ENCODE measurements around the gene PRKG1. TPM values are rescaled to one million over a fixed set of nuclear protein-coding genes. Genes with fewer than 3 reads are reported as not detected.

Gene PRKG1
- polyA plus RNA-seq, 1 donor = 12.0 TPM

- H3K27ac ChIP-seq (ENCODE audit: low read length) = no peak overlapping the region
- no peaks in the 10 kb centered on the region for H3K27me3 ChIP-seq (ENCODE audit: control insufficient read depth, insufficient read depth, low read length)
- no peak overlapping the region for H3K4me3 ChIP-seq (ENCODE audit: low read length)
- no peaks in the 10 kb centered on the region for H3K36me3 ChIP-seq (ENCODE audit: control insufficient read depth, insufficient read depth, low read length)
- DNase-seq = no peak
- no peaks in the 10 kb centered on the region for H3K9me3 ChIP-seq (ENCODE audit: control insufficient read depth, low read depth, low read length)
- WGBS (ENCODE audit: insufficient coverage, low lambda C conversion rate) = 100% methylated on average over 1 of the region's 1 CpG
- H3K4me1 ChIP-seq (ENCODE audit: control insufficient read depth, insufficient read depth, low read length) = no peaks in the 10 kb centered on the region
Observed at GRCh38 chr10:51786684-51787035, 712.4 kb downstream of the PRKG1 start.

DNA sequence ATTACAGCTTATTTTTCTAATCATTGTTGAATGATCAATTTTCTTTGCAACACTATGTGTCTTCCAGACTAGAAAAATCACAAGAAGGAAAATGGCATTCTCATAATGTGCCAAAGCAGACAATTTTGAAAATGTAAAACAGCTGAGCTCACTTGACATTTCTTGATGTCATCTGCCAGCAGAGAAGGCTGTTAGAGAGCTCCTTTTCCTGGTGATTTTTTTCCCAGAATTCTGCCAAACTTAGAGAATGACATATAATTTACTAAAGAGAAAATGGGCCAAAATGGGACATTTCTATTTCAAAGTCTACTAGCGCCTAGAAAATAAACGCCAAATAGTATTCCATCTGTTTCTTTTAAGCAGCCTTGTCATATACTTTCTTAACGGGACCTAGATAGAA is 714.0 kb downstream of the PRKG1 start:
- peaks cover 5% of the 10 kb centered on the region for H3K9me3 ChIP-seq (ENCODE audit: control insufficient read depth, low read depth, low read length)
- no peaks in the 10 kb centered on the region for H3K27me3 ChIP-seq (ENCODE audit: control insufficient read depth, insufficient read depth, low read length)
- H3K4me1 ChIP-seq (ENCODE audit: control insufficient read depth, insufficient read depth, low read length) = no peaks in the 10 kb centered on the region
- H3K36me3 ChIP-seq (ENCODE audit: control insufficient read depth, insufficient read depth, low read length) = no peaks in the 10 kb centered on the region
- DNase-seq = no peak
- no peak overlapping the region for H3K27ac ChIP-seq (ENCODE audit: low read length)
- WGBS (ENCODE audit: insufficient coverage, low lambda C conversion rate) = 79% methylated on average over 2 of the region's 3 CpGs
- H3K4me3 ChIP-seq (ENCODE audit: low read length) = no peak overlapping the region

DNA sequence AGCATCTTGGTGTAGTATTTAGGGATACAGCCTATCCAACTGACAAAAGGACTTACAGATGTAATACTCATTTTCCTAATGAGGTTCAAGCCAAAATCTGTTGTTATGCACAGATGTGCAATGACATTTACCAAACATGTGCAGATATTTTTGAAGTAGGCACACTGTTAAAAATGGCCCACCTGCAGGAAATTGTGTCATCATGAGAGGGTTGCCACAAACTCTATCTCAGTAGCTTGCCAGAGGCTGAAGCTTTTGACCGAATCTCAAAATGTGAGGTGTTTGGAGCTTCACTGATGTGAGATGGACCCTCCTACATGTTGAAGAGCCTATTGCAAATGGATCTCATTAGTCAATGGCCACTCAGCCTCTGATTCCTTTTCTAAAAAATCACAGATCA is 714.8 kb downstream of the PRKG1 start:
- WGBS (ENCODE audit: insufficient coverage, low lambda C conversion rate) = no CpG with 5 or more reads among the region's 1 CpG
- H3K4me3 ChIP-seq (ENCODE audit: low read length) = no peak overlapping the region
- H3K27ac ChIP-seq (ENCODE audit: low read length) = no peak overlapping the region
- H3K27me3 ChIP-seq (ENCODE audit: control insufficient read depth, insufficient read depth, low read length) = no peaks in the 10 kb centered on the region
- no peak for DNase-seq
- no peaks in the 10 kb centered on the region for H3K4me1 ChIP-seq (ENCODE audit: control insufficient read depth, insufficient read depth, low read length)
- no peaks in the 10 kb centered on the region for H3K36me3 ChIP-seq (ENCODE audit: control insufficient read depth, insufficient read depth, low read length)
- H3K9me3 ChIP-seq (ENCODE audit: control insufficient read depth, low read depth, low read length) = peaks cover 12% of the 10 kb centered on the region

DNA sequence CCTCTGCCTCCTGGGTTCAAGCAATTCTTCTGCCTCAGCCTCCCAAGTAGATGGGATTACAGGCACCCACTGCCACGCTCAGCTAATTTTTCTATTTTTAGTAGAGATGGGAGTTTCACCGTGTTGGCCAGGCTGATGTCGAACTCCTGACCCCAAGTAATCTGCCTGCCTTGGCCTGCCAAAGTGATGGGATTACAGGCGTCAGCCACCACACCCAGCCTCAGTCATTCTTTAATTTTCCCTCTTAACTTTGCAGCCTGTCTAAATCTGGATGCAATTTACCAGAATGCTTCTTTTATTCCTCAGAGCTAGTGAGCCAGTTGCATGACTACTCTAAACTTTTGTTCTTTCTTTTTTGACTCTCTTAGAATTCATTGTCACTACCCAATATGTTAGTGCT is 715.6 kb downstream of the PRKG1 start:
- no peaks in the 10 kb centered on the region for H3K36me3 ChIP-seq (ENCODE audit: control insufficient read depth, insufficient read depth, low read length)
- H3K4me3 ChIP-seq (ENCODE audit: low read length) = no peak overlapping the region
- no peaks in the 10 kb centered on the region for H3K27me3 ChIP-seq (ENCODE audit: control insufficient read depth, insufficient read depth, low read length)
- no CpG with 5 or more reads among the region's 4 CpGs for WGBS (ENCODE audit: insufficient coverage, low lambda C conversion rate)
- no peak overlapping the region for H3K27ac ChIP-seq (ENCODE audit: low read length)
- peaks cover 12% of the 10 kb centered on the region for H3K9me3 ChIP-seq (ENCODE audit: control insufficient read depth, low read depth, low read length)
- no peak for DNase-seq
- no peaks in the 10 kb centered on the region for H3K4me1 ChIP-seq (ENCODE audit: control insufficient read depth, insufficient read depth, low read length)

DNA sequence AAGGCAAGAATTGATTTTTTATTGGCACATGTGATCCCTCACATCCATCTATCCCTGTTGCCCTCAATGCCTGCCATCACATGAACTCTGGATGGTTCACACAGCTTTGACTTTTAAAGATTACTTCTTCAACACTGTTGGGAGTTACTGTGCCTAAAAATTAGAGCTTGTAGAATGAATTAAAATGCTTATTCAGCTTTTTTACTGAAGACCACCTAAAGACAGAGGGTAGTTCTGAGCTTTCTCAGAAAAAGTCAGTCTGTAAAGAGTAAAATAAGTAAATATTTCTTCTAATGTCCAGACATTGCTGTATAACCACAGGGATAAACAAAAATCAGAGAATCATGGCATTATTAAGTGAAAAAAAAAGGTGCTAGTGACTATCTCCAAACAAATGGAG is 718.4 kb downstream of the PRKG1 start:
- Histone ChIP-seq H3K27me3 (ENCODE audit: control insufficient read depth, insufficient read depth, low read length) (no peaks in the 10 kb centered on the region), H3K4me1 (ENCODE audit: control insufficient read depth, insufficient read depth, low read length) (no peaks in the 10 kb centered on the region), H3K36me3 (ENCODE audit: control insufficient read depth, insufficient read depth, low read length) (no peaks in the 10 kb centered on the region), H3K4me3 (ENCODE audit: low read length) (no peak overlapping the region), H3K27ac (ENCODE audit: low read length) (no peak overlapping the region), H3K9me3 (ENCODE audit: control insufficient read depth, low read depth, low read length) (peaks cover 12% of the 10 kb centered on the region)
- no peak for DNase-seq

GRCh38 chr10:51800121-51800520 is 725.8 kb downstream of the PRKG1 start:
- no peak overlapping the region for H3K4me3 ChIP-seq (ENCODE audit: low read length)
- H3K27ac ChIP-seq (ENCODE audit: low read length) = no peak overlapping the region
- H3K36me3 ChIP-seq (ENCODE audit: control insufficient read depth, insufficient read depth, low read length) = no peaks in the 10 kb centered on the region
- H3K27me3 ChIP-seq (ENCODE audit: control insufficient read depth, insufficient read depth, low read length) = no peaks in the 10 kb centered on the region
- WGBS (ENCODE audit: insufficient coverage, low lambda C conversion rate) = no CpG with 5 or more reads among the region's 3 CpGs
- no peaks in the 10 kb centered on the region for H3K9me3 ChIP-seq (ENCODE audit: control insufficient read depth, low read depth, low read length)
- no peaks in the 10 kb centered on the region for H3K4me1 ChIP-seq (ENCODE audit: control insufficient read depth, insufficient read depth, low read length)
- DNase-seq = no peak

DNA sequence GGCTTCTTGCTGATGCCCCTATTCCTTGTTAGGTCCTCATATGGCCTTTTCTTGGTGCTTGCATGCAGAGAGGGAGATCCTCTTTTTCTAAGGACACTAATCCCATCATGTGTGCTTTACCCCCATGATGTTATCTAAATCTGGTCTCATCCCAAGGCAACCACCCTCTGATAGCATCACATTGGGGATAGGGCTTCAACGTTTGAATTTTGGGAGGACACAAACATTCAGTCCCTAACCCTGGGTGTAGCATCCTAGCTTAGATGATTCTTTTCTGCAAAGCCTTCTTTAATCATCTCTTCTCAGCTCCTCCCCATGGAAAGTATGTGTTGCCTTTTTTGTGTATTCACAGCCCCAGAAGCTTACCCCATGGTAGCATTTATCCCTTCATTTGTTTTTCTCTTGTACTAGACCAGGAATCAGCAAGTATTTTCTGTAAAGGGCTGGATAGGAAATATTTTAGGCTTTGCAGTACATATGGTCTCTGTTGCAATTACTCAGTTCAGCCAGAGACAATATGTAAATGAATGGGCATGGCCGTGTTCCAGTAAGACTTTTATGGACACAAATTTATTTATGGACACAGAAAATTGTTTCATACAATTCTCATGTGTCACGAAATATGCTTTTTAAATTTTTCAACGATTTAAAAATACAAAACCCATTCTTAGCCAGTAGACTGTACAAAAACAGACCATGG is 726.6 kb downstream of the PRKG1 start:
- Histone ChIP-seq H3K27ac (ENCODE audit: low read length) (no peak overlapping the region), H3K36me3 (ENCODE audit: control insufficient read depth, insufficient read depth, low read length) (no peaks in the 10 kb centered on the region), H3K27me3 (ENCODE audit: control insufficient read depth, insufficient read depth, low read length) (no peaks in the 10 kb centered on the region), H3K9me3 (ENCODE audit: control insufficient read depth, low read depth, low read length) (no peaks in the 10 kb centered on the region), H3K4me3 (ENCODE audit: low read length) (no peak overlapping the region), H3K4me1 (ENCODE audit: control insufficient read depth, insufficient read depth, low read length) (no peaks in the 10 kb centered on the region)
- DNase-seq = no peak
- WGBS (ENCODE audit: insufficient coverage, low lambda C conversion rate) = 92% methylated on average over 2 of the region's 4 CpGs

GRCh38 chr10:51802030-51802429 is 727.7 kb downstream of the PRKG1 start:
- Histone ChIP-seq H3K27me3 (ENCODE audit: control insufficient read depth, insufficient read depth, low read length) (no peaks in the 10 kb centered on the region), H3K4me1 (ENCODE audit: control insufficient read depth, insufficient read depth, low read length) (no peaks in the 10 kb centered on the region), H3K27ac (ENCODE audit: low read length) (no peak overlapping the region), H3K36me3 (ENCODE audit: control insufficient read depth, insufficient read depth, low read length) (no peaks in the 10 kb centered on the region), H3K4me3 (ENCODE audit: low read length) (no peak overlapping the region), H3K9me3 (ENCODE audit: control insufficient read depth, low read depth, low read length) (no peaks in the 10 kb centered on the region)
- DNase-seq = no peak

- 88% methylated on average over 2 of the region's 3 CpGs for WGBS (ENCODE audit: insufficient coverage, low lambda C conversion rate)
- no peaks in the 10 kb centered on the region for H3K9me3 ChIP-seq (ENCODE audit: control insufficient read depth, low read depth, low read length)
- no peaks in the 10 kb centered on the region for H3K36me3 ChIP-seq (ENCODE audit: control insufficient read depth, insufficient read depth, low read length)
- H3K27ac ChIP-seq (ENCODE audit: low read length) = no peak overlapping the region
- H3K27me3 ChIP-seq (ENCODE audit: control insufficient read depth, insufficient read depth, low read length) = no peaks in the 10 kb centered on the region
- DNase-seq = no peak
- no peaks in the 10 kb centered on the region for H3K4me1 ChIP-seq (ENCODE audit: control insufficient read depth, insufficient read depth, low read length)
- H3K4me3 ChIP-seq (ENCODE audit: low read length) = no peak overlapping the region
Observed at GRCh38 chr10:51804866-51805265, 730.6 kb downstream of the PRKG1 start.

DNA sequence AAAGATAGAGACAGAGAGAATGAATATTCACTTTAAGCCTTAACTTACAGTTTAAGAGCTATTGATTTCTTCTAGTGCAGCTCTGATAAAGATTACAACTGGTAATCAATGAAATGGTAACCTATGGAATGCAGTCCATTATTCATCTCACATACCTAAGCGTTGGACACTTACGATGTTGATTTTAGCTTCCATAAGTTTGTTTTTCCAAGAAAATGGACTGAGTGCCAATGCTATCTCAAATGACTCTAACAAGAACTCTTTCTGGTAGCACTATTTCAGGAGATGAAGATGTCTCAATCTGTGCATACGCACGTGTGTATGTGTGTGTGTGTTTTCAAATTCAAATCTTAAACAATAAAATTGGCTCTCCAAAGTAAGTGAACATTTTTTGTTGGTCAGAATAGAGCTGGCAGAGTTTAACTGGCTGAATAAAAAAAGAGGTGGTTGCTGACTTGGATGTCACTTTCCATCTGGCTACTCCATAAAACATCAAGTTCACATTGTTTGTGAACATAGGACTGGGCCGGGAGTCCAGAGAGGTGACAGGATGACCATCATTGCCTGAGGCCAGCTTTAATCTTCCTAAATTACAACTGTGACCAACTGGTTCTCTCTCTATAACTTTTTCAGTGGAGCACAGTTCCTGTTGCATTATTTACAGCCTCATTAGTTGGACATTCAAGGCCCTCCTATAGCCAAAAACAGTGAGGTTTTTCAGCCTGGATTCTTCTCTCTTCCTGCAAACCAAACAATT is 732.0 kb downstream of the PRKG1 start:
- WGBS (ENCODE audit: insufficient coverage, low lambda C conversion rate) = 100% methylated on average over 2 of the region's 5 CpGs
- Histone ChIP-seq H3K27ac (ENCODE audit: low read length) (no peak overlapping the region), H3K36me3 (ENCODE audit: control insufficient read depth, insufficient read depth, low read length) (no peaks in the 10 kb centered on the region), H3K4me3 (ENCODE audit: low read length) (no peak overlapping the region), H3K27me3 (ENCODE audit: control insufficient read depth, insufficient read depth, low read length) (no peaks in the 10 kb centered on the region), H3K4me1 (ENCODE audit: control insufficient read depth, insufficient read depth, low read length) (no peaks in the 10 kb centered on the region), H3K9me3 (ENCODE audit: control insufficient read depth, low read depth, low read length) (no peaks in the 10 kb centered on the region)
- no peak for DNase-seq

GRCh38 chr10:51808187-51808586 is 733.9 kb downstream of the PRKG1 start:
- Histone ChIP-seq H3K4me1 (ENCODE audit: control insufficient read depth, insufficient read depth, low read length) (no peaks in the 10 kb centered on the region), H3K27ac (ENCODE audit: low read length) (no peak overlapping the region), H3K27me3 (ENCODE audit: control insufficient read depth, insufficient read depth, low read length) (no peaks in the 10 kb centered on the region), H3K9me3 (ENCODE audit: control insufficient read depth, low read depth, low read length) (no peaks in the 10 kb centered on the region), H3K4me3 (ENCODE audit: low read length) (no peak overlapping the region), H3K36me3 (ENCODE audit: control insufficient read depth, insufficient read depth, low read length) (no peaks in the 10 kb centered on the region)
- no peak for DNase-seq
- WGBS (ENCODE audit: insufficient coverage, low lambda C conversion rate) = 50% methylated on average over 1 of the region's 3 CpGs

All from large intestine (tissue), 3 donors.